HG03139 (cell line): ENCODE measurements around the gene CCR5AS.

Experiments used
- ATAC-seq: cut with Tn5 transposase; IDR thresholded peaks from one replicate; pipeline ENCODE4 v1.9.1; 2021; ENCODE audit not compliant: unreplicated experiment

The CCR5AS gene

DNA sequence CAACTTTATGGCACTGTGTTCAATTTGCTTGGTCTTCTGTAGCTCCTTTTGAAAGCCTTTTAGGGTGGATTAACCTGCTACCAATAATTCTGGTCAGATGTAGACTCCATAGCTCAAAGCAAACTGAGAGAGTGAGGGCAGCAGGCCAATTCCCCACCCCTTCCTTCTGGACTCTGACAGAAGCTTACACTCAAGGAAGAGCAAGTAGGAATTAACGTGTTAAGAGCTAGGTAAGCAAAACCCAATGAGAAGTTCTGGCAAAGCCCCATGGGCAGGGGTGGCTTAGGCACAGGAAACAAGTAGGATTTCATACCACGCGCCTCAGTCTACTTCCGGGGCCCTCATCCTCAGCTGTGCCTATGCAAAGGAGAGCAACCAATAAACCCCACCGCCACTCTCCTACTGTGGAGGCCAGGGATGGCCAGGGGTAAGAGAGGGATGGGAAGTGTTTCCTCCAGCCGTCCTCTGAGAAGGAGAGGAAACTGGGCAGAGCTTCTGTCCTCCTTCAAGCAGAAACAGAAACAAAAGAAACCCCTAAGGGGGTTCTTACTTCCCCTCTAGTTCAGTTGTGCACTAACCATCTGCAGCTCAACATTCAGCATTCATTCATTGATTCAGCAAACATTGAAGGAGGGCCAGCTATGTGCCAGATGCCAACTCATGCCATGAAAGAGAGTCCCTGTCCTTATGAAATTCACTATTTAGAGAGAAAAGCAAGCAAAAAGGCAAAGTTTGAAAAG is 23.5 kb downstream of the CCR5AS start:
- ATAC-seq = no peak

DNA sequence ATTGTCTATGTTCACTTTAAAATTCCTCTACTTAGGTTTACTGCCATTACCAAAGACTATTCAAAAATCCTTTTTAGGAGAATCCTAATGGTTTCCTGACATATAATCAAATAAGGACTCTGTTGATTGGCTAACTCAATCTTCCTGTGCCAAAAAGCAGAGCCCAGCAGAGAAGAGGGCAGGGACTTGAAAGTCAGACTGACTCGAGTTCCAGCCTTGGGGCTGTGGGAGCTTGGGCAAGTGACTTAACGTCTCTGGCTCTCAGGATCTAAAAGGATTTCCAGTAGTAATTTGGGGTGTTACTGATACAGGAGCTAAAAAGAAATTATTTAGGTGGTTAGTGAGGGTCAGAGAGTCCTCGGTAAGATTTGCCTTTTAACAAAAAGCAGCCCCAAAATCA is 25.2 kb downstream of the CCR5AS start:
- ATAC-seq = no peak

DNA sequence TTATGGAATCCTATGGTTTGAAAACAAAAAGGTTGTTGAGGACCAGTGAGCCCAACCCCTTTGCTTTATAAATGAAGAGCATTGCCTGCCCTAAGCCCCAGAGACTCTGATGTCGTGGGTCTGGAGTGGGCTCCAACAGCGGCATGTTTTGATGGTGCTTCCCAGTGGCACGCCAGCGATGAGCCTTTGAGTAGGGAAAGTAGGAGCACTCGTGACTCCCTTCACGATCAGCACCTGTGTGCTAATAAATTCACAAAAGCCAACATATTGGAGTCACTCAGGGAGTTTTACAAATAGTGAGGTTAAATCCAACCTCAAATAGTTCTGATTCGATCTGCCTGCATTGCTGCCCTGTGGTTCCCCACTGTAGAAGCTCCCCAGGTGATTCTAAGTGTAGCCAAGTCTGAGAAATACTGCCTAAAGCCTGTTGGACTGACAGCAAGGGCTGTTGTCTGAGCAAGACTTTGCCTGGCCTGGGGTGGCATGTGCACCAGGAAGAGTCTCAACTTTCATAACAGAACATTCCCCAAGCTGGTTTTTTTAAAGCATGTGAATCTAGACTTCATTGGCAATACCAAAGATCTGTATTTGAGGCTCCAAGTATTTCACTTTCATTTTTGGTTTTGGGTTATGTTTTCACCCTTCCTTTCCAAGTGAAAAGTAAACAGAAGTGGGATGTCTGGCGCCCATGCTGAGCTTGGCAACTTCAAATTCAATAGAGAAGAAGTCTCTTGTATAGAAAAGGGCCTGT is 26.2 kb downstream of the CCR5AS start:
- ATAC-seq = no peak

GRCh38 chr3:46378426-46378942 is 28.4 kb downstream of the CCR5AS start:
- ATAC-seq = no peak

- no peak for ATAC-seq
Observed at GRCh38 chr3:46375814-46376213, 31.1 kb downstream of the CCR5AS start.

GRCh38 chr3:46375218-46375617 is 31.6 kb downstream of the CCR5AS start:
- no peak for ATAC-seq

- ATAC-seq = no peak
Observed at GRCh38 chr3:46374755-46375154, 32.1 kb downstream of the CCR5AS start.

GRCh38 chr3:46372492-46373359 is 34.1 kb downstream of the CCR5AS start:
- no peak for ATAC-seq

GRCh38 chr3:46371519-46372340 is 35.1 kb downstream of the CCR5AS start:
- no peak for ATAC-seq

DNA sequence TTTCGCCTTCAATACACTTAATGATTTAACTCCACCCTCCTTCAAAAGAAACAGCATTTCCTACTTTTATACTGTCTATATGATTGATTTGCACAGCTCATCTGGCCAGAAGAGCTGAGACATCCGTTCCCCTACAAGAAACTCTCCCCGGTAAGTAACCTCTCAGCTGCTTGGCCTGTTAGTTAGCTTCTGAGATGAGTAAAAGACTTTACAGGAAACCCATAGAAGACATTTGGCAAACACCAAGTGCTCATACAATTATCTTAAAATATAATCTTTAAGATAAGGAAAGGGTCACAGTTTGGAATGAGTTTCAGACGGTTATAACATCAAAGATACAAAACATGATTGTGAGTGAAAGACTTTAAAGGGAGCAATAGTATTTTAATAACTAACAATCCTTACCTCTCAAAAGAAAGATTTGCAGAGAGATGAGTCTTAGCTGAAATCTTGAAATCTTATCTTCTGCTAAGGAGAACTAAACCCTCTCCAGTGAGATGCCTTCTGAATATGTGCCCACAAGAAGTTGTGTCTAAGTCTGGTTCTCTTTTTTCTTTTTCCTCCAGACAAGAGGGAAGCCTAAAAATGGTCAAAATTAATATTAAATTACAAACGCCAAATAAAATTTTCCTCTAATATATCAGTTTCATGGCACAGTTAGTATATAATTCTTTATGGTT is 35.9 kb downstream of the CCR5AS start, which contains the start of gene CCR5:
CCR5 (plus strand) TSS at position 108 of the 680 bp plus-strand sequence. CDS start 1,957 bp downstream, outside the sequence.
- no peak for ATAC-seq

DNA sequence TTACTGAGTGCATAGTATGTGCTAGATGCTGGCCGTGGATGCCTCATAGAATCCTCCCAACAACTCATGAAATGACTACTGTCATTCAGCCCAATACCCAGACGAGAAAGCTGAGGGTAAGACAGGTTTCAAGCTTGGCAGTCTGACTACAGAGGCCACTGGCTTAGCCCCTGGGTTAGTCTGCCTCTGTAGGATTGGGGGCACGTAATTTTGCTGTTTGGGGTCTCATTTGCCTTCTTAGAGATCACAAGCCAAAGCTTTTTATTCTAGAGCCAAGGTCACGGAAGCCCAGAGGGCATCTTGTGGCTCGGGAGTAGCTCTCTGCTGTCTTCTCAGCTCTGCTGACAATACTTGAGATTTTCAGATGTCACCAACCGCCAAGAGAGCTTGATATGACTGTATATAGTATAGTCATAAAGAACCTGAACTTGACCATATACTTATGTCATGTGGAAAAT is 37.2 kb downstream of the CCR5AS start:
- ATAC-seq = no peak

- ATAC-seq = no peak
Observed at GRCh38 chr3:46369151-46369550, 37.7 kb downstream of the CCR5AS start.

DNA sequence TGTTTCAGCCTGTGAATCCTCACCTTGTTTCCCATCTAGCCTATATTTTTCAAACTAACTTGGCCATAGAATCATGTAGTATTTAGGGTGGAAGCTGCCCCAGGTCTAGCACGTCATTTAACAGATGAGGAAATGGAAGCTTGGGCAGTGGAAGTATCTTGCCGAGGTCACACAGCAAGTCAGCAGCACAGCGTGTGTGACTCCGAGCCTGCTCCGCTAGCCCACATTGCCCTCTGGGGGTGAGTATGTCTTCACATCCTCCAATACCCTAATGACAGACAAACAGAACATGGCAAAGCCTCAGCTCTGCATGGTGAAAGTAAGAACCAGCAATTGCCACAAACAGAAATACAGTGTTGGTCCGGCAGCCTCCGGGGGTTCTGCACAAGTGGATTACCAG is 38.3 kb downstream of the CCR5AS start:
- no peak for ATAC-seq

DNA sequence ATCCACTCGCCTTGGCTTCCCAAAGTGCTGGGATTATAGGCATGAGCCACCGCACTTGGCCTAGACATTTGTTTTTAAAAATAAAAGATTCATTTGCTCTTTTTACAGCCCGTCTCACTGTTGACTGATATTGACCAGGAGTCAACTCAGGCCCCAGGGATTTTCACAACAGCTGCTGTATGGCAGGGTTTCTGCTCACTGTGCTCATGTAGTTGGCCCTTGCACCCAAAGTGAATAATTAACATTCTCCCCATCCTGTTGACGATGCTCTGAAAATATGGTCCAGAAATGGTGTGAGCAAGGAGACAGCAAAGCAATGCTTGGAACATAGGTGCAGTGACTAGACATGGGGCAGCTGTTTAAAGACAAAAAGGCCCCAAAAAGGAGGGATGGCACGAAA is 39.1 kb downstream of the CCR5AS start:
- ATAC-seq = no peak

GRCh38 chr3:46365737-46366524 is 40.9 kb downstream of the CCR5AS start:
- ATAC-seq = no peak

- ATAC-seq = no peak
Observed at GRCh38 chr3:46365041-46365440, 41.8 kb downstream of the CCR5AS start.

DNA sequence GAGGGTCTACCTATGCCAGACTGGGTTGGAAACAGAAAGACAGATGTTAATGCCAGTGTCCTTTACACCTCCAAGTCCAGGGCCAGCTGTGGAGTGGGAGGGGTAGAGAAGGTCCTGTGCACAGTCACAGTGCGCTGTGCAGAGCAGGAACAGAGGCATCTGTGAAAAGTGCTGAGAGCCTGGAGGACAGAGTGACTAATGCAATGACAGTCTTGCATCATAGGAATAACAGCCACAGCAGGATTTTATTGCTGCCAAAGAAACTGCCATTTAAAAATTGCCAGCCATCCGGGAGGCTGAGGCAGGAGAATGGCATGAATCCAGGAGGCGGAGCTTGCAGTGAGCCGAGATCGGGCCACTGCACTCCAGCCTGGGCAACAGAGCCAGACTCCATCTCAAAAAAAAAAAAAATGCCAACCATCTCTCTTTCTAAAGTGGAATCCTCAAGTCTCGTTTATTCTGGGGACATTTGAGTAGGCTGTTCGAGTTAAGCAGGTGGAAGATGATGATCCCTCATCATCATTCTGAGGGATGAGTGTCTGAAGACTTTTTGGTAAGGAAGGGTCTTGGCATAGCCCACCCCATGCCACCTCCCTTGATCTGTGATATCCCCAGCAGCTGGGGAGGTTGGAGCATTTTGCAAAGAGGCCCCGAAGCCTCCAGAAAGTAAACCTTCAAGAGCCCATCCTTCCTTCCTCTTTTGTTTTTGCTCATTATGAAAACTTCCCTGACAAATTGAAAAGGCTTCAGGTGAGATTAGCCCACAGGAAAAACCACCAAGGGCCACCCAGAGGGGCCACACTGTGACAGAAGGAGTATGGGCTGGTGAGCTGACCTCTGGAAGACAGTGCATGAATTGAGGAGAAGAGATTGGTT is 45.2 kb downstream of the CCR5AS start:
- no peak for ATAC-seq

GRCh38 chr3:46360907-46361306 is 46.0 kb downstream of the CCR5AS start:
- ATAC-seq = no peak
